ENCODE data around the gene TAAR1.
"Not testable (repeated sequence)": the region's sequence is repeated elsewhere in the genome, so short reads cannot be mapped to it uniquely, and the experiment has no call there.

Gene TAAR1

GRCh38 chr6:132659082-132659481 lies at the start of gene TAAR1:
Gene TAAR1 (minus strand): TSS chr6:132659182. CDS start chr6:132646003, 13,179 bp downstream.
- DNase-seq (ENCODE audit: low read depth), result no peak

GRCh38 chr6:132708771-132709170 lies 49.8 kb upstream of the TAAR1 start:
- no peak for DNase-seq (ENCODE audit: low read depth)

GRCh38 chr6:132708002-132708401 lies 49.0 kb upstream of the TAAR1 start:
- DNase-seq (ENCODE audit: low read depth), result no peak

- not testable (repeated sequence) for DNase-seq (ENCODE audit: low read depth)
Measured at GRCh38 chr6:132706756-132707155, 47.8 kb upstream of the TAAR1 start.

GRCh38 chr6:132703936-132704335 lies 45.0 kb upstream of the TAAR1 start:
- DNase-seq (ENCODE audit: low read depth), result no peak

- DNase-seq (ENCODE audit: low read depth), result no peak
Measured at GRCh38 chr6:132698608-132699007, 39.6 kb upstream of the TAAR1 start.

GRCh38 chr6:132695773-132696172 lies 36.8 kb upstream of the TAAR1 start:
- DNase-seq (ENCODE audit: low read depth), result no peak

- no peak for DNase-seq (ENCODE audit: low read depth)
Measured at GRCh38 chr6:132693478-132693877, 34.5 kb upstream of the TAAR1 start.

- no peak for DNase-seq (ENCODE audit: low read depth)
Measured at GRCh38 chr6:132690678-132691077, 31.7 kb upstream of the TAAR1 start.

- DNase-seq (ENCODE audit: low read depth), result no peak
Measured at GRCh38 chr6:132687306-132687705, 28.3 kb upstream of the TAAR1 start.

- no peak for DNase-seq (ENCODE audit: low read depth)
Measured at GRCh38 chr6:132686531-132686930, 27.5 kb upstream of the TAAR1 start.

- DNase-seq (ENCODE audit: low read depth), result no peak
Measured at GRCh38 chr6:132685009-132685408, 26.0 kb upstream of the TAAR1 start.

GRCh38 chr6:132684272-132684671 lies 25.3 kb upstream of the TAAR1 start:
- no peak for DNase-seq (ENCODE audit: low read depth)

GRCh38 chr6:132683543-132683942 lies 24.6 kb upstream of the TAAR1 start:
- DNase-seq (ENCODE audit: low read depth), result peak; percentile 7

GRCh38 chr6:132679094-132679493 lies 20.1 kb upstream of the TAAR1 start:
- DNase-seq (ENCODE audit: low read depth), result not testable (repeated sequence)

GRCh38 chr6:132675749-132676148 lies 16.8 kb upstream of the TAAR1 start:
- DNase-seq (ENCODE audit: low read depth), result no peak

- no peak for DNase-seq (ENCODE audit: low read depth)
Measured at GRCh38 chr6:132675002-132675401, 16.0 kb upstream of the TAAR1 start.

- no peak for DNase-seq (ENCODE audit: low read depth)
Measured at GRCh38 chr6:132673376-132674094, 14.6 kb upstream of the TAAR1 start.

- DNase-seq (ENCODE audit: low read depth), result no peak
Measured at GRCh38 chr6:132671295-132671694, 12.3 kb upstream of the TAAR1 start.

- peak; percentile 2 for DNase-seq (ENCODE audit: low read depth)
Measured at GRCh38 chr6:132669690-132670291, 10.8 kb upstream of the TAAR1 start.

GRCh38 chr6:132666118-132666517 lies 7.1 kb upstream of the TAAR1 start:
- DNase-seq (ENCODE audit: low read depth), result no peak

GRCh38 chr6:132664309-132665034 lies 5.5 kb upstream of the TAAR1 start:
- DNase-seq (ENCODE audit: low read depth), result no peak

GRCh38 chr6:132663661-132664060 lies 4.7 kb upstream of the TAAR1 start:
- DNase-seq (ENCODE audit: low read depth), result no peak
